Mammary epithelial cell (primary cell): ENCODE measurements around the gene BLOC1S1.

ENCODE experiments used
- CTCF ChIP-seq, 2 donors: IDR thresholded peaks in 1 of 2; conservative IDR thresholded peaks in 1 of 2; 2 replicates each; pipeline ENCODE4 v1.5.1; 2011 to 2012; ENCODE audit warnings: inconsistent platforms in 2 of 2, low read length in 2 of 2, mild to moderate bottlenecking in 2 of 2, control low read depth in 1 of 2, low read depth in 1 of 2; ENCODE audit not compliant: insufficient read depth in 1 of 2; ENCODE audit errors: extremely low read depth in 1 of 2
- EZH2 ChIP-seq: IDR thresholded peaks from 2 replicates; pipeline ENCODE4 v1.6.1; 2012; ENCODE audit warnings: low read length, inconsistent platforms, borderline replicate concordance

DNA sequence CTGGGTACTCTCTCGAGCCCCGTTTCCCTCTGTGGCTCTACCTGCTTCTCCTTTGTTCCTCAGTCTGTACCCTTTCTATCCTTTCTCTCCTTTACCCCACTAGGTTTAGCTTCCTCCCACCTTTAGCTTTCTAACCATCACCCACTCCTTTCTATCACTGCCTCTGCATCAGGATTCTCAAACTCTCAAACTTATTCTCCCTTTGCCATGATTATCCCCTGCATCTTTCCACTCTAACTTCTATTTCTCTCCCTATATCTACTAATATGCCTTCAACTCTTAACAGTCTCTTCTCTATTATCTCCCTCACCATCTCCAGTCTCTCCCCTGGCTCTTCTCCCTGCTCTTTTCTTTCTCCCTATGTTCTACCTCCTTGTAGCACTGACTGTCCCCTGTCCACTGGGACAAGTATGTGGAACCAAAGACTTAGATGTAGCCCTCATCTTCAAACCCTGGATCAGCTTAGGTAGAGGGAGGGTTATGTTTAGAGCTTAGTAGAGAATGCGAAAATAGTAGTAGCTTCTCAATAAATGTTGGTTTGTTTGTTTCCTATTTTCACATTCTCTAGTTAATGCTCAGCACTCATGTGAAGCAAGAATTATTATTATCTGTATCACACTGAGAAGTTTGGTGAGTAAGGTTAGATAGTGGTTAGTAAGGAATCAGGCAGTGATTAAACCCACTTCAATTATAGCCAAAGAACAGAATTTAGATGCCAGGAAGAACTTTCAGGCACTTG is 30.5 kb downstream of the BLOC1S1 start:
- no peak for TF ChIP-seq EZH2
- TF ChIP-seq CTCF (conservative IDR thresholded peaks at IDR 0.05 in 1 of 2, IDR thresholded peaks at IDR 0.05 in 1 of 2; ENCODE audit: extremely low read depth in 1 of 2, insufficient read depth in 1 of 2, low read depth in 1 of 2, low read length in 2 of 2), result no peak
